ENCODE data around the gene PTH2R. TPM values are rescaled to one million over a fixed set of nuclear protein-coding genes. Genes with fewer than 3 reads are reported as not detected.

The PTH2R gene
- total RNA-seq, 2 donors from 2014 or later = not detected

- no peak for DNase-seq (ENCODE audit: low spot score)
- H3K36me3 ChIP-seq = peaks cover 16% of the 10 kb centered on the region
- no peaks in the 10 kb centered on the region for H3K27me3 ChIP-seq
- H3K9me3 ChIP-seq = peaks cover 0 to 5% of the 10 kb centered on the region in 2 donors
- H3K27ac ChIP-seq = no peak overlapping the region
- TF ChIP-seq CTCF (IDR thresholded peaks at IDR 0.05) = no peak
- H3K4me3 ChIP-seq = no peak overlapping the region
- H3K4me1 ChIP-seq = no peaks in the 10 kb centered on the region
Measured at GRCh38 chr2:208361077-208361441, 45.5 kb upstream of the PTH2R start.

DNA sequence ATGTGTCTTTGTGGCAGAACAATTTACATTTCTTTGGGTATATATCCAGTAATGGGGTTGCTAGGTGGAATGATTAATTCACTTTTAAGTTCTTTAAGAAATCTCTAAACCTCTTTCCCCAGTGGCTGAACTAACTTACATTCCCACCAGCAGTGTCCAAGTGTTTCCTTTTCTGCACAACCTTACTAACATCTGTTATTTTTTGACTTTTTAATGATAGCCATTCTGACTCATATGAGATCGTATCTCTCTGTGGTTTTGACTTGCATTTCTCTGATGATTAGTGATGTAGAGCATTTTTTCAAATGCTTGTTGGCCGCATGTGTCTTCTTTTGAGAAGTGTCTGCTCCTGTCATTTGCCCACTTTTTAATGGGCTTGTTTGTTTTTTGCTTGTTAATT is 43.1 kb upstream of the PTH2R start:
- no peak for DNase-seq (ENCODE audit: low spot score)
- H3K4me1 ChIP-seq = no peaks in the 10 kb centered on the region
- peaks cover 0 to 5% of the 10 kb centered on the region in 2 donors for H3K9me3 ChIP-seq
- no peaks in the 10 kb centered on the region for H3K27me3 ChIP-seq
- H3K36me3 ChIP-seq = peaks cover 9% of the 10 kb centered on the region
- H3K27ac ChIP-seq = no peak overlapping the region
- TF ChIP-seq CTCF (IDR thresholded peaks at IDR 0.05) = no peak
- H3K4me3 ChIP-seq = no peak overlapping the region

- no peak for DNase-seq (ENCODE audit: low spot score)
- no peaks in the 10 kb centered on the region for H3K4me1 ChIP-seq
- H3K9me3 ChIP-seq = peaks cover 0 to 5% of the 10 kb centered on the region in 2 donors
- no peaks in the 10 kb centered on the region for H3K36me3 ChIP-seq
- no peaks in the 10 kb centered on the region for H3K27me3 ChIP-seq
- H3K4me3 ChIP-seq = no peak overlapping the region
- H3K27ac ChIP-seq = no peak overlapping the region
- TF ChIP-seq CTCF (IDR thresholded peaks at IDR 0.05) = no peak
Measured at GRCh38 chr2:208366215-208367127, 40.1 kb upstream of the PTH2R start.

DNA sequence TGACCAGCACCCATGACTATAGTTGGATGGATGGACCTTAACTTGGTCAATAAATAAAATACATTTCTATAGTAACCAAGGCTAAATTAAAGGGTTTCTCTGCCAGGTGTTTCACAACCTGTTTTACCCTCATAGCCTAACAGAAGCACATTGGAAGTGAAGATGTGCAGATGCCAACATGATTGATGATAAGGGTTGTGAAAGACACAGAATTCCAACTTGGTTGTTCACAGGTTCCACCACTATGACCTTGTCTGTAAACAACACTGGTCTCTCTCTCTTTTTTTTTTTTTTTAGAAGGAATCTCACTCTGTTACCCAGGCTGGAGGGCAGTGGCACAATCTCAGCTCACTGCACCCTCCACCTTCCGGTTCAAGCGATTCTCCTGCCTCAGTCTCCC is 37.5 kb upstream of the PTH2R start:
- no peak overlapping the region for H3K27ac ChIP-seq
- H3K4me1 ChIP-seq = no peaks in the 10 kb centered on the region
- no peaks in the 10 kb centered on the region for H3K36me3 ChIP-seq
- no peak overlapping the region for H3K4me3 ChIP-seq
- no peak for TF ChIP-seq CTCF (IDR thresholded peaks at IDR 0.05)
- DNase-seq (ENCODE audit: low spot score) = no peak
- H3K9me3 ChIP-seq = peaks cover 0 to 5% of the 10 kb centered on the region in 2 donors
- no peaks in the 10 kb centered on the region for H3K27me3 ChIP-seq

GRCh38 chr2:208370881-208371633 is 35.5 kb upstream of the PTH2R start:
- H3K27ac ChIP-seq = no peak overlapping the region

More at GRCh38 chr2:208370881-208371633, 35.5 kb upstream of the PTH2R start:
- Histone ChIP-seq H3K9me3 (no peaks in the 10 kb centered on the region), H3K4me1 (no peaks in the 10 kb centered on the region), H3K27me3 (no peaks in the 10 kb centered on the region), H3K36me3 (no peaks in the 10 kb centered on the region), H3K4me3 (no peak overlapping the region)
- TF ChIP-seq CTCF (IDR thresholded peaks at IDR 0.05) = no peak
- no peak for DNase-seq (ENCODE audit: low spot score)

Measured in right atrium auricular region (tissue), 2 donors.